Loucy (cell line): ENCODE results near the gene COA6.

ENCODE experiments used
- CTCF ChIP-seq: fragments of 200-600 bp; sonication (generic); conservative IDR thresholded peaks from 2 replicates; pipeline ENCODE4 v1.5.1; 2014; ENCODE audit warnings: mild to moderate bottlenecking, antibody characterized with exemption, low read length
- EZH2phosphoT487 ChIP-seq: fragments of 200-600 bp; IDR thresholded peaks from 2 replicates; pipeline ENCODE4 v1.6.1; 2018; ENCODE audit warnings: antibody characterized with exemption, mild to moderate bottlenecking, moderate library complexity, borderline replicate concordance

GRCh38 chr1:234369784-234370183 is 3.5 kb upstream of the COA6 start:
- no peak for TF ChIP-seq CTCF
- no peak for TF ChIP-seq EZH2phosphoT487
